NCI-H524 treated with DMSO at 0.1 percent for 48 hours (cell line): Measurements from ENCODE around the gene FLAD1.

Experiments used
- DNase-seq: peaks from one replicate; lab custom pipeline; 2025; lab: John Stamatoyannopoulos, UW

Gene FLAD1

DNA sequence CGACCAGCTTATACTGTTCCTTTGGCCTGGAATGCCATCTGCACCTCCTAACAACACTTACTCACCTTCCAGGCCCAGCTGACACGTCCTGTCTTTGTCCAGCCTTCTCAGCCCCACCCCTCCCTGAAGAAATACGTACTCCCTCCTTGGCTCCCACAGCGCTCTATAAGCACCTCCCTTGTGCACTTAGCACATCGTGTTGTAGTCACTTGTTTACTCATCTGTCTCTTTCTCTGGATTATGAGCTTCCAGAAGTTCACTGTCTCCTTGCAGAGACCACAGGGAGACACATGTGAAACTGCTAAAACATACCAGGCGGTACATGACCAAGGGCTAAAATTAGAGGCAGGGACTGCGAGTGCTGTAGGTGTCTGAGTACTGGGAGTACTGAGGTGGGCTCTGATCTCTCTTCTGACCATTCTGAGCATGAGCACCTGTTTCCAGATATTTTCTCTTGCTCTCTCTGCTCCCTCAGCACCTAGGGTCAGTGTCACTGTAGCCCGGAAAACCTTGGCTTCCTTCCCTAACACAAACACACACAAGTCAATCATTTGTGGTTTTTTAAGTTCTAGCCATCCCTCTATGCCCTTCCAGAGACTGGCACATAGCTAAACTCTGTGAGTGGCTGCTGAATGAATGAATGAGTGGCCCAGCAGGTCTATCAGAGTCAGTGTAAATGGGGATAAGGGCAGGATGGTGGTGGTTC lies 55.6 kb downstream of the FLAD1 start:
- no peak for DNase-seq

DNA sequence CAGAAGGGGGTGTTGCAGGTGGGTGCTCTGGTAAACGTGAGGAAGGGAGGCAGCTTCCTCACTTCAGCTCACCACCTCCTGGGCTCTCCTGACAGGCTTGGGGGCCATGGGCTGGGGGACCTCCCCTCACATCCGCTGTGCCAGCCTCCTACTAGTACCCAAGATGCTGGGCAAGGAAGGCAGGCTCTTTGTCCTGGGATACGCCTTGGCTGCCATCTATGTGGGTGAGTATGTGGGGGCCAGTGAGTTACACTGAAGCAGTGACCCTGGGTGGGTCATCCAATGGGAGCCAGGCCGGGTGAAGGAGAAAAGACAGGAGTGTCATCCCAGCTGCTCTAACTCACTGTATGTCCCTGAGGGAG lies 56.1 kb downstream of the FLAD1 start:
- no peak for DNase-seq

DNA sequence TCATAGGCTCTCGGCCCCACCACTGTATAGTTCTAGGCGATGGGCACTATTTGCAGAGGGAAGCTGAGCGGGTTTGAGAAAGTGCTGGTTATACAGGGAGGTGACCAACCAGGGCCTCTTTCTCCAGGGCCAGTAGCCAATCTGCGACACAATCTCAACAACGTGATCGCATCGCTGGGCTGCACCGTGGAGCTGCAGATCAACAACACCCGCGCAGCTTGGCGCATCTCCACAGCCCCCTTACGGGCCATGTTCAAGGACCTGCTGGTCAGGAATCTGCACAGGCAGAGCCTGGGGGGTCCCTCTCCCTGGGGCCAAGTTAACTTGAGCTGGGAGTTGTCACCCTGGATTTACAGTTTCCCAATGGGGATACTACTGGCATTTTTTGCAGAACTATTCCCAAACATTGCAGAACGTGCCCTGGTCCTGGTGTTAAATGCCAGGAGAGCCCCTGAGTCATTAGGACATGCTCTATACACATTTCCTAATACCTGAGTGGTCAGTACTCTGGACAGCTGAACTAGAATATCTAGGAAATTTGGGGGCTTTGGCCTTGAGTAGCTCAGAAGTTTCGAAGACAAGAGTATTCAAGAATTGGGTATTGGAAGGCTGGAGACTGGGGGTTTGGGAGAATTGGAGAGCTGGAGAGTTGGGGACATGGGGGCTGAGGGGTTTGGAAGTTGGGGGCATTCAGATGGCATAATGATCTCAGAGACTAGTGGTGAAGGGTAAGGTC lies 57.4 kb downstream of the FLAD1 start:
- DNase-seq, result no peak
